CD4-positive, alpha-beta T cell treated with Interleukin-1 beta for 1 hour (primary cell): Measurements from ENCODE around the gene TPD52L1.

Experiments
- DNase-seq, 2 donors: peaks; one replicate each; pipeline ENCODE4 v3.0.0-alpha.2; 2020 to 2022

TPD52L1 gene

DNA sequence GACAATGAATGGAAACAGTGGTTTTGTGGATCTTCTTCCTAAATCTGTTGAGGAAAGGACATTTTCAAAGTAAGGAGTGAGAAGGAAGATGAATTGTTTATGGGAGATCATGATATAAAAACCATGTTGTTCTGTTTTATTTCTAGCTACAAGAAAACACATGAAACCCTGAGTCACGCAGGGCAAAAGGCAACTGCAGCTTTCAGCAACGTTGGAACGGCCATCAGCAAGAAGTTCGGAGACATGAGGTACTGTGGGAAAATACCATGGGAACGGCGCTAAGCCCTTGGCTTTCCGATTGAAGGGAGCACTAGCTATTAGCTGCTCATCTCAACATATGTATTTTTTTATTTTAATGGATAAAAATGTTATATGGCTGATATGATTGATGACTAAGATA, 94.6 kb downstream of the TPD52L1 start:
- no peak for DNase-seq

DNA sequence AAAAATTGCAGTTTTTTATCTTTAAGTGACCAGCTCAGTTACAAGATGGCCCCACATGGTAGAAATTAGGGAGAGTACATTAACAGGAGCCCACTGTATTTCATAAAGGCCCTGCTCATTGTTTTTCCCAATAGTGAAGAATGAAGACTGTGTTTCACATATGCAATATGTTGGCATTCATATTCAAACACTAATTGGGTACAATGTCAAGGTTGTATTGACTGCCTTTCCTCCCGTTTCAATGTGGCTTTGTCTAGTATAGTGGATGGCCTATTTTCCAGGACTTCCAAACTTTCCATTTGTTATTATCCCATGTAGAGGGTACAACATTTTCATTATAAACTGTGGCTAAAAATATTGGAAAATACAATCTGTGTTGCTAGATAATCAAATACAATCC, 96.9 kb downstream of the TPD52L1 start:
- DNase-seq = no peak

DNA sequence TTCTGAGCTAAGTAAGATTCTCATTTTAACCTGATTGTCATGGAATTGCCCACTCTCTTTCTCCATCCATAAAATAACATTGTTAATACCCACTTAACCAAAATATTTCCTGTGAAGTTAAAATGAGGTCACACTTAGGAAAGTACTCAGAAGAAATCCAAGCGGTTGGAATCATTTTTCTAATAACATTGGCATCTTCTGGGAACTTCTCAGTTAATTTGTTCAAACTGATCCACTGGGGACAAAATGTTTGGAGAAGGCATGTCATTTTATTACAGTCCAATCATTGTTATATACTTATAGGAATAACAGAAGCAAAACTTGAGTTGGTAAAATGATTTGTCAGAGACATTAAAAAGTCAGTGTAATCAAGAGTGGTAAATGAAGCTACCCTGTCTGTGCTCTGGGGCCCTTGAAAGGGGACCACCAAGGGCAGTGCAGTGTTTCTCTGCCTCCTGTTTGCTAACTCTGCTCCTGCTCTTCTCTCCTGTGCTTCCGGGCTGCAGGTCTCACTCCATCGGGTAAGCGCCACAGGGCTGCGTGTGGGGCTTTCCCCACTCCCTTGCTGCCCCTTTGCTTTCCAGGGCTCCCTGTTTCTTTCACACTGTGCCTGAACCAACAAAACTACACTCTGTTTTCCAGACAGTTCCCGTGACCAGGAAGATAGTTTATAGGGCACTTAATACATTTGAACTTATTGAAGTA, 98.1 kb downstream of the TPD52L1 start:
- DNase-seq = no peak

DNA sequence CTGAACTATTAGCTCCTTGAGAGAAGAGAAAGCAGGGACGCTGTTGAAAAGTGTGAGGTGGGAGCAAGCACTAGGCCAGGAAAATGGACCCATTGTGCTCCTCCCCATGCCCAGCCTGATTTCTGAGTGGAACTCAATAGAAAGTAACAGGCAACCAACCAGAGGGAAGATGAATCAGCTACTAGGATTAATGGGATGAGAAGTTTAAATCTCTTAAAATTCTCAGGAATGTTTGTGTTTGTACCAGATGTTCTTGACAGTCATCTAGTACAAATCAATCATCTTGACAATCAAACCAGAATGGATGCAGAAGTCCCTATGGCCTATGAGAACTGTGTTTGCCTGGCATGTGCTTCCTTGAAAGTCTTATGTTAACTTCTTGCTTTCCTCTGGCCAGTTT, 99.3 kb downstream of the TPD52L1 start:
- no peak for DNase-seq

DNA sequence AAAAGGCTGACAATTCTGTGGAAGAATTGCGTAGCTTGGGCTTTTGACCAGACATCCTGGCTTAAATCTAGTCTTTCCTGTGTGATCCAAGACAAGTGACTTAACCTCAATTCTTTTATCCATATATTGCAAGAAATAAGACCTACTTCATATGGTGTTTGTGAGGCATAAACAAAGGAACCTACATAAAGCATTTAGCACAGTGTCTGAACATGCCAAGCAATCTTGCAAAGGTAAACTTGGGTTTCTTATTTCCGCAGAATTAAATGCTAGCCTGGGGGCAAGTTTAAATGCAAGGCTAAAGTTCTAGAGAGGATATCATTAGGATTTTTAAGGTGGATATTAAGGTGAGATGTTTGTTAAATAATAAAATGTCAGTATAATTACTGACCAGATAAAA, 100.3 kb downstream of the TPD52L1 start:
- no peak for DNase-seq

DNA sequence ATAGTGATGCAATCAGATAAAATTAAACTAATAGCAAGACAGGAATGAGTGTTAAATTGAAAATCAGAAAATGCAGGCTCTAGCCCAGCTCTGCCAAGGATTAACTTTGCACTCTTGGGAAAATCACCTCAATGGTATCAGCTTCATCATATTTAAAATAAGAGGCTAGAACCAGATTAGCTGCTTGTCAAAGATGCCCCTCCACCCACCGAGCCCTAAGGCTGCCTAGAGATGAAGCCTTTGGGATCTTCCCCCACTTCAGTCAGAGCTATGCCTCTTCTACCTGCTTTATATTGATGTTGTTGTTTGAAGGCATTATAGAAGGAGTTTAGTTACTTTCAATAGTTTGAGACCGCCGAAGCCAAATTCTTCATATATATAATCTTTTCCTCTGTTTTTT, 100.7 kb downstream of the TPD52L1 start:
- no peak for DNase-seq

DNA sequence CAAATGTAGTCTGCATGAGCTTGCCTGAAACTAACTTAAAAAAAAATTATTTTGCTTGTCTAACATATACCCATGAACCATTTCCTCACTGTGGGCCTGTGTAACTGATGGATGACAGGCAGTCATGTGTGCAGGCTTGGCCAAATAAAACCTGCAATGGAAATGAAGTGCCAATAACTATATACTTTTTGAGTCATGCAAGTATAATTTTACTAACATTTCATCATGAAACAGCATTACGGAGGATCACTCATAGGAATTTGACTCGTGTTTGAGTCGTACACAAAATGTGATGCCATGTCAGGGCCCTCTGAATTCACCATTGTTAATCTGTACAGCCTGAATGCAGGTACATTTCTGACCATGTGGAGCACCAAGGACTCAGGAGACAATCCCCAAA, 101.6 kb downstream of the TPD52L1 start:
- no peak for DNase-seq

DNA sequence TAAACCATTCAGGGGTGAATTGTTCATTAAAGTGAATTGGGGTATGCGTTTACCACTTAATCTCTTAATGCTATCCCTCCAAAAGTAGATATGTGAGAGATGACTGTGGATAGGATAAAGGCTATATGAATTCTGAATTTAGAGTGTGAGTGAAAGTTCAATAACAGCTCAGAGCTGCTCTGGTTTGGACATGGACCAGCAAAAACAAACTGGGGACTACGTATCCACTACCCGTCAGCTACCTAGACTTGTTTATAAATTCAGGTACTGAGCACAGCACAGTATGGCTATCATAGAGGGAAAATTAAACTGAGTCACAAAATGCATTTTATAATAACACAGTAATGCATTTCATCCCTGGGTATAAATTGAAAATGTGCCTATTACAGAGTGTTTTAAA, 103.8 kb downstream of the TPD52L1 start:
- DNase-seq = no peak

DNA sequence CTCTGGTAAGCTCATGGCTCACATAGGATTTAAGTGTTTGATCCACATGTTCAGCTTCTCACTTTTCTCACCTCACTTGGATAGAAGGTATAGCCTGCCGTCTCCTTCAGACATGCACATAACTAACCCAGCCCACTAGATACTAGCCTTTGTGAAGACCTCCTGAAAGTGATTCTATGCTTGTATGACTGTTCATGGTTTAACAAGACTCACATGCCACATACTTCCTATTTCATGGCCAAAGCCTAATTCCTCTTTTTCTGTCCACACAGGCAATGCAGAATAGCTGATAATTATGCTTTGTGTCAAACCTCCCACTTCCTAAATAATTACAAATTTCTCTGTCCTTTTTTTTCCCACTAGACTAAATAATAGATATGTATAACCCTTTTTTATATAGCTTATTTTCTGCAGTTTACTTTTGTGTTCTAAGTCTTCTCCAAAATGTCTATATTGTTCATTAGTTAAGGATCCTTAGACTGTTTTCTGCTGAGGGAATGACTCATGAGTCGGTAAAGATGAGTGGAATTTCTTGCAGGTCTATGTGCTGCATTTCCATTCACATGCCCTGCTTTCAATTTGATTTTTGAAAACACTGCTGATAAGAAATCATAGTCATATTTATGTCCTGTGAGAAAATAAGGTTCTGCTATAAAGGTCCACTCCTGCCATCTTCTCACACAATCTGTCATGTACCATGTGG, 105.2 kb downstream of the TPD52L1 start:
- no peak for DNase-seq

DNA sequence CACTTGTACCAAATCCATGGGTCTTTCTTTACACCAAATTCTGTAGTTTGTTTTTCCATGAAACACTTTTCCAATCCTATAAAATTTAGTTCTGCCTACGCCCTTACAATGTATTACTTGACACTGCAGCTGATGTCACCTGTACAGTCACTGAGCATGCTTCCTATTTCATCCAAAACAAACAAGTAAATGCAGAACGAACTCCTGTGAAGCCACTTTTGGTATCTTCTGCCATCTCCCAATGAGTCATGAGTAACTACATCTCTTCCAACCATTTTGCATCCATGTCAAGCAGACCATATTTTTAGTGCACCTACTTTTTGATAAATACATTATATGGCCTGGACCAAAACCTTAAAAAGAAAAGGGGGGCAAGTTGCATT, 105.8 kb downstream of the TPD52L1 start:
- no peak for DNase-seq

DNA sequence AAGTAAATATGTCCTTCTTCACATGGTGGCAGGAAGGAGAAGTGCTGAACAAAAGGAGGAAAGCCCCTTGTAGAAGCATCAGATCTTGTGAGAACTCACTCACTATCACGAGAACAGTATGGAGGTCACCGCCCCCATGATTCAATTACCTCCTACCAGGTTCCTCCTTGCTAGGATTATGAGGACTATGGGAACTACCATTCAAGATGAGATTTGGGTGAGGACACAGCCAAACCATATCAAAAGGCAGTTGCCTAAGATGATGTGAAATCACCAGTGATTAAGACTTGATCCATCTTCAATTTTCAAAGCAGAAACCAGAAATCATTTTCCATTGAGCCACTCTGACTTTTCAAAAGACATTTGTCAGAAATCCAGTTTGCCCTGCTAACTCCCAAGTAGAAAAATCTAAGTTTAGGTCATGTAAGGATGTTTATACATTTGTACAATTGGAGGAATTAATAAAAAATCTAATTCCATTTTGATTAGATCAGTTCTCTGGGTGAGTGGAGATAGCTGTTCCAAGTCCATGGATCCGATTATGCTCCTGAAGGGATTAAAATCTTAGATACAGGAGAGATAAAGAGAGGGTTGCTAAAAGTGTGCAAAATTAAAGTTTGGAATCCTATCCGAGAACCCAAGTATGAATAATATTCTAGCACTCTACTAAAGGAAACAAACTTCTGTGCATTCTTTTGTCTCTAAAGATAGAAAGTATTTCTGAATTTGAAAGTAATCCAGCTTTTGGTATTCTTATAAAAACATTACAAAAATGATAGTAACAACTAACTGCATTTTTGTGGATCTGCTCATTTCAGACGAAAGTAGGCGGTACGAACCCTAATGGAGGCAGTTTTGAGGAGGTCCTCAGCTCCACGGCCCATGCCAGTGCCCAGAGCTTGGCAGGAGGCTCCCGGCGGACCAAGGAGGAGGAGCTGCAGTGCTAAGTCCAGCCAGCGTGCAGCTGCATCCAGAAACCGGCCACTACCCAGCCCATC, 108.7 kb downstream of the TPD52L1 start:
- DNase-seq = no peak

DNA sequence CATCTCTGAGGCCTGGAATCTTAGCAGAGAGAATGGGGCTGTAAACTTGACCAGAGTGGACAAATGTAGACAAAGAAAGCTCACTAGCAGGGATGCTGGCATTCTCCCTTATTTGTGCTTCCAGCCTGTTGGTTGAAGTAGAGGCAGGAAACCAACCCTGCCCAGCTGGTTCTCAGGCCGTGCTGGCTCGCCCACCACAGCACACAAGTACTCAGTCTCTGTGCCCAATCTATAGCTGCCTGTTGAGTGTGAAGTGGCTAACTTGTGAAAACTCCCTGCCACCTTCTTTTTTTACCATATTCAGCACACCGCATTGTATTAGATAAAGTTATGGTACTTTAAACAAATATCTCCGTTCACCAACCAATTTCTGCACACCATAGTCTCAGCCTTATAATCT, 110.9 kb downstream of the TPD52L1 start:
- no peak for DNase-seq

DNA sequence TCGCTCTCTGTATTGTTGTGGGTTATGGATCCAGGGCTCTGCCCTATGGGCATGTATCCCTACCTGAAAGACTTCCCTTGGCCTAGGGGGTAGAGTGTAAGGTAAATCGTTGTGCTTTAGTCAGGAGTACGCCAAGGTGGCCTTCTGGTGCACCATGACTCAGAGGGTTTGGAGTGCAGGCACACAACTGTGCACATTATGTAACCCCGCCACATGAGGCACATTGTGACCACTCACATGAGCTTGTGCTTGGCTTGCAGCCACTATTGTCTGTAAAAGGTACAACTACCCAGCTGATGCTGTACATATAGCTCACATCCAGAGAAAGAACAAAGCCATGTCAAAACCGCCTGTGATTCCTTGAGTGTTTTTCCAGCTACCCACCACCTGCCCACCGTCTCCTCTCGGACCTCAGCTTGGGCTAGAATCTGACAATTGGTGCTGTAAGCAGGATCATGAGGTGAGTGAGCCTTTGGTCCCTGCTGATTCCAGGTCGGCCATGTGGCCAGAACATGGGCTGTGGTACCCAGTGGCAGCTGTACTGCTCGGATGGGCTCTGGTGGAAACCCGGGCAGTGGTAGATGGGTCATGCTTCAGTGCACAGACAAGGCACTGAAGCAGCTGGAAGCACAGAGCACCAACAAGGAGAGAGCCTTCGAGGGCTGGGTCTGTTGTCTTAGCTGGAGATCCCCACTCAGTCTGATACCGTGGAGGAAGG, 114.4 kb downstream of the TPD52L1 start:
- DNase-seq = no peak

DNA sequence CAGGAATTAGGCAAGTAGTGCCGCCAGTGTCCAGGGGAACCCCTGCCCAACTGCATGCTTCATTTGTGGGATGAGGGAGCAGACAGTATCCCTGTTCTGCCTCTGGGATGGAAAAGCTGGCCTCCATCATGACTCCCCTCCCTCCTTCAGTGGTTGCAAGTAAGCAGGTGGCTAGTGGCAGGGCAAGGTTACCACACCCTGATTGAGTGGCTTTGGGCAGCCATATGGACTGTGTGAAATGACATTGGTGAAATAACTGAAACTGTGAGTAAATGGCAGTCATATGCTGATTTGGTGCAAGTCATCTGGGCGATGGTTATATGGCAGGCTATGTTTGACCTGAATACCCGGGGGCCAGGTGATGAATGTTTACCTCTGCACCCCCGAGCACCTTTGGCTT, 115.2 kb downstream of the TPD52L1 start:
- DNase-seq = no peak

DNA sequence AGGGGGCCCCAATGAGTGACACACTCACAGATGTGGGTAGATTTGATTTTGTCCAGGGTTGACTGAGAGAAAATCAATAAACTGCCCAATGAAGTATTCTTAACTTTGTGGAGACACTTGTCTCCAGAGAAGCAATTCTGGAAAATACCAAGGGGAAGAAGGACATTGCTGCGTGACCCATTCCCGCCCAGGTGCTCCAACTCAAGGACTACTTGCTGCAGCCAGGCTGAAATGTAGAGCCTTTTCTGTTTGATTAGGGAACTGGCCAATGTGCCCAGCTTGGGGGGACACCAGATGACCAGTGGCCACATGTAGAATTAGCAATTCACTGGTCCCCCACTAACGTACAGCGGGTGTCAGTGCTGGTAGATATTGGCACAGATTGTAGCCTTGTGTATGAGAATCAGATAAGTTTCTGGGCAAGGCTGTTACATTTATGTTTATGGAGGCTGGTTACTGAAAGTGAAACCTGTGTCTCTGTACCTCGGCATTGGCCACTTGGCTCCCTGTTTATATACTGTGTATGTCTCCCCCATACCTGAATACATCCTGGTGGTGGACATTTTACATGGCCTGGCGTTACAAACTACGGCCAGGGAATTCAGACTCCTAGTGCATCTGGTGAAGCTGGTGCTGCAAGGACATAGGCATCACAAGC, 115.9 kb downstream of the TPD52L1 start:
- DNase-seq = no peak

DNA sequence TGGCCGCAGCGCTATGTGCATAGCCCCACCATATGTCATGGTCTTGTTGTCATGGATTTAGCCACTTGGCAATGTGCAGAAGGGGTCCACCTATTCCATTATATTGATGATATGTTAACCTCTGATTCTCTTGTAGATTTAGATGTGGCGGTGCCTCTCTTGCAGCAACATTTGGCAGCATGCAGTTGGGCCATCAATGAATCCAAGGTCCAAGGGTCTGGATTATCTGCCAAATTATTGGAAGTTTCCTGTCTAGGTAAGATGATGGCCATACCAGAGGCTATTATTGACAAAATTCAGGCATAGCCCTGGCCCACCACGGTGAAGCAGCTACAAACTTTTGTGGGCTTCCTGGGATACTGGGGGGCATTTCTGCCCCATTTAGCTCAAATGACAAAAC, 116.8 kb downstream of the TPD52L1 start:
- no peak for DNase-seq

DNA sequence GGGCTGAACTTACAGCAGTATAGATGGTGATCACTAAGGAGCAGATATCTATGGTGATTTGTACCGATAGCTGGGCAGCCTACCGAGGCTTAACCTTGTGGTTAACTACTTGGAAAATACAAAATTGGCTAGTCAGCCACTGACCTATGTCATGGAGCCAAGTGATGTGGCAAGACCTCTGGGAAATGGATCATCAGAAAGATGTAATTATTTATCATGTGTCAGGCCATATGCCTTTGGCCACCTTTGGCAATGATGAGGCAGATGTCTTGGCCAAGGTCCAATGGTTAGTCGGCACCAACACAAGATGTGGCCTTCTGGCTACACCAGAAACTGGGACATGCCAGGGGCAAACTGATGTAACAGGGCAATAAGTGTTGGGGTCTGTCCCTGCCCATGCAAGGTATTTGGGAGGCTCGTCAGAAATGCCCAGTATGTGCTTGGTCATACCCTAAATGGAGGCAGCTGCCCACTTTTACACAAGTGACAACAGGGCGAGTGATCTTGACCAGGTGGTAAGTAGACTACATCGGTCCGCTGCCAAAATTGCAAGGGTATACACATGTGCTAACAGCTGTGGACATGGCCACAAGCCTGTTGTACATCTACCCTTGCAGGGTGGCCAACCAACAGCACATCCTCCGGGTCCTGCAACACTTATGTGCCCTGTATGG, 118.0 kb downstream of the TPD52L1 start:
- no peak for DNase-seq

DNA sequence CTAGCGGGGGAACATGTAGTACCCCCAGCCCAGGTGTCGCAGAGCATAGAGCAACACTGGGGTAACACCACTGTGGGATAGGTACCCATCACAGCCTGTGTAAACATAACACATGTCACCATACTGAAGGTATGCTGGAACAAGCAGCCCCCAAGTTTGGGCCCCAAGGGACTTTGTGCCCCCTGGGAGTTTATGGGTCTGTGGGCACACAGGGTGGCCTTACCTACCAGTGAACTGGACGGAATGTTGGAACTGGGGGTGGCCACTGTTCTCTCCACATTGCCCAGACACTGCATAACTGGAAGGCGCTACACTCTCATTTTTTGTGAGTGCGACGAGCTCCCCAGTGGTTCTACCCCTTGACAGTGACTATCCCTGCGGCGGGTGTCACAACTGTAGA, 119.7 kb downstream of the TPD52L1 start:
- DNase-seq = no peak

DNA sequence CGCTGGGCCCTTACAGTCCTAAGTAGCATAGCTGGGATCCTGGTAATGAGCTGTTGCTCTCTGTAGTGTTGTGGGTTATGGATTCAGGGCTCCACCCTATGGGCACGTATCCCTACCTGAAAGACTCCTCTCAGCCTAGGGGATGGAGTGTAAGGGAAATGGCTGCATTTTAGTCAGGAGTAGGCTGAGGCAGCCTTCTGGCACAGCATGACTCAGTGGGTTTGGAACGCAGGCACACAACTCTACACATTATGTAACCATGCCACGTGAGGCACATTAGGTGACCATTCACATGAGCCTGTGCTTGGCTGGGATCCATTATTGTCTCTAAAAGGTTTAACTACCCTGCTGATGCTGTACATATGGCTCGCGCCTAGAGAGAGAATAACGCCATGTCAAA, 120.4 kb downstream of the TPD52L1 start:
- DNase-seq = no peak

DNA sequence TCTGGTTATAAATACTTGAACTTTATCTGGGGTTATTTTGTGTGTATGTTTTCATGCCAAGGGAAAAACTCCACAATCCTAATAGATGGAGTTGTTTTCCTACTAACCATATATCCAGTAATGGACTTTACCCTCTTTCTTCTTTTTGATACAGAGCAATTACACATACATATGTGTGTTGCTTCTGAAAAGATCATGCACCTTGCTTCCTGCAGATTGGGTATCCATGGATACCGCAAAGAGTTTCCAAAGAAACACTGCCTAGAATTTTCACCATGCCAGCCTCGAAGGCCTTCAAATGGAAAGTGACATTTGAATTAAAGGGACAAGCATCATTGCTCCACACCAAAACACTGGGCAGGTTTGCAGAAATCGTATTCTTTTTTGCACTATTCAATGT, 121.4 kb downstream of the TPD52L1 start:
- DNase-seq = no peak

DNA sequence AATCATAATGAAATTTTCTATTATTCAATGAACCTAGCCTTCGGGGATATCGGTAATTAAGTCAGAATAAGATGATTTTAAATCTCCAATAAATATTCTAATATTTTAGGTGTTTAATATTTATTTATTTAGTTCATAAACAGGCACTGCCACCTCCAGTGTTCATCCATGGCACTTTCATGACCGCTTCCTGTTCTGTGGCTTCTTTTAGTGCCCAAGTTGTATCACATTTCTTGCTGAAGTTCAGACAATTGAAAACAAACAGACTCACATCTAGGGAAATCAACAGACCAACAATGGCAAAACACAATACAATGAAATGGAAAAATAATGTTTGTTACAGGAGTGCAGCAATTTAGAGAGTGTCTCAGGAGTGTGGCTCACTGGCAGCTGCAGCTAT, 122.2 kb downstream of the TPD52L1 start:
- DNase-seq = no peak

DNA sequence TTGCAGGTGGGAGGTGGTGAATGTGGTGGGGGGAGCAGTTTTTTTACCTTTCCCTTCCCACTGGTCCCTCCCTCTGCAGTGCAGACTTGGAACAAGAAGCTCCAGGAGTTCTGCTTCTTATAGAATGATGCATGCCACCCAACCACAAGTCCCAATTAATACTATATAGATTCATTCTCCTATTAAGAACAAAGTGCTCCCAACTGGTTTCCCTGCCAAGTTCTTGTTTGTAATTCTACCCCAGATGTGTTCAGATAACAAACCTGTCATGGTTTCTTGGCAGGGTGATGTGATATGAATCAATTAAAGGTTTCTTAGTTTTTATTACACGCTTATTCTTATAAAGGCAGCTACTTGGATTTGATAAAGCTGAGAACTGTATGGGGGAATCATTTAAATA, 124.3 kb downstream of the TPD52L1 start:
- no peak for DNase-seq
